ENCODE measurements around the gene MYG1.

MYG1 gene

DNA sequence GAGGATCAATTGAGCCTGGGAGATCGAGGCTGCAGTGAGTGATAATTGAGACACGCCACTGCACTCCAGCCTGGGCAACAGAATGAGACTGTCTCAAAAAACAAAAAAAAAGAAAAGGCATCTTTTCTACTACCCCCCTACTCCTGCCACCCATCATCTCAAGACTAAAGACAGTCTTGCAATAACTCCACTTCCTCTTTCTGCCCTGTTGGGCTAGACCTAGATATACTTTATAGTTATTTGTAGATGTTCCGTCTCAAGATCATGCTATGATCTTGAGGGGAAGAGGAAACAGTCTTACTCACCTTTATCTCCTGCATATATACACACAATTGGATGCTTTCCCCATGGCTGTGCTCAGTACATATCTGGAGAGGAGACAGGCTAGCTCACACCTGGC is 43.5 kb upstream of the MYG1 start:
- DNase-seq (ENCODE audit: low read depth), result no peak
- no peak for TF ChIP-seq CTCF (IDR thresholded peaks at IDR 0.05; ENCODE audit: control insufficient read depth, insufficient read depth, low read depth, low read length, missing control alignments)
- no peak overlapping the region for H3K4me3 ChIP-seq (ENCODE audit: control insufficient read depth, low read depth, low read length)

GRCh38 chr12:53258541-53259539 is 40.7 kb upstream of the MYG1 start:
- H3K4me3 ChIP-seq (ENCODE audit: control insufficient read depth, low read depth, low read length), result no peak overlapping the region
- no peak for DNase-seq (ENCODE audit: low read depth)
- TF ChIP-seq CTCF (IDR thresholded peaks at IDR 0.05; ENCODE audit: control insufficient read depth, insufficient read depth, low read depth, low read length, missing control alignments), result no peak

DNA sequence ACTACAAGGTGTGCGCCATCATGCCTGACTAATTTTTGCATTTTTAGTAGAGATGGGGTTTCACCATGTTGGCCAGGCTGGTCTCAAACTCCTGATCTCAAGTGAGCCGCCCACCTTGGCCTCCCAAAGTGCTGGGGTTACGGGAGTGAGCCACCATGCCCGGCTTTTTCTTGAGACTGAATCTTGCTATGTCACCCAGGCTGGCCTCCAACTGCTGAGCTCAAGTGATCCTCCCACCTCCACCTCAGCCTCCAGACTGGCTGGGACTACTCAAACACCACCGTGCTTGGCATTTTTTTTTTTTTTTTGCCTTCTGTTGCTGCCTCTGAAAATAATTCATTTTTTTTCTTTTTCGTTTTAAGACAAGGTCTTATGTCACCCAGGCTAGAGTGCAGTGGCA is 39.6 kb upstream of the MYG1 start:
- DNase-seq (ENCODE audit: low read depth), result no peak
- TF ChIP-seq CTCF (IDR thresholded peaks at IDR 0.05; ENCODE audit: control insufficient read depth, insufficient read depth, low read depth, low read length, missing control alignments), result no peak
- H3K4me3 ChIP-seq (ENCODE audit: control insufficient read depth, low read depth, low read length), result no peak overlapping the region

- DNase-seq (ENCODE audit: low read depth), result no peak
- TF ChIP-seq CTCF (IDR thresholded peaks at IDR 0.05; ENCODE audit: control insufficient read depth, insufficient read depth, low read depth, low read length, missing control alignments), result no peak
- no peak overlapping the region for H3K4me3 ChIP-seq (ENCODE audit: control insufficient read depth, low read depth, low read length)
Observed at GRCh38 chr12:53265783-53266182, 33.7 kb upstream of the MYG1 start.

DNA sequence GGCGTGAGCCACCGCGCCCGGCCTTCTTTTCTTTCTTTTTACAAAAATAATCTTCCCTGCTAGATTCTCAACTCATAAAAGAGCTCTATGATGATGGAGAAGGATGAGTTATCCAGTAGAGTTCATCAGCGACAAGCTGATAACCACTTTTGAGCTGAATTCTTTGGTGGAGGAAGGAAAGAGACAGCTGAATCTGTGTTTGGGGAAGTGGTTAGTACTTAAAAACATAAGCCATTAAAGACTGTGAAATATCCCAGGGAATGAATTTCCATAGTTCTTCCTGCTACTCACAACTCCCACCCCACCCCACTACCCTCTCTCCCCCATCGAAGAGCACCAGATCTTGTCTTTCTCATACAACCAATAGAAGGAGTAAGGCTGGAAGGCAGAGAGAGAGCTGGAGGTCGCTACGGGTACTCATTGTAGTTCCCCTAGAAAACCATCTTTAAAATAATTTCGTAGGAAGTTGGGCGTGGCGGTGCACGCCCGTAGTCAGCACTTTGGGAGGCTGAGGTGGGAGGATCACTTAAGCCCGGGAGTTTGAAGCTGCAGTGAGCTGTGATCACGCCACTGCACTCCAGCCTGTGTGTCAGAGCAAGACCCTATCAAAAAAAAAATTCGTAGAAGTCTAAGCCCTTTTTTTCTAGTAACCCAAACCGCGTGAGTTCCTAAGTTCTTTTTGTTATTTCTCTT is 32.0 kb upstream of the MYG1 start:
- peak overlapping the region; percentile 82 for H3K4me3 ChIP-seq (ENCODE audit: control insufficient read depth, low read depth, low read length)
- TF ChIP-seq CTCF (IDR thresholded peaks at IDR 0.05; ENCODE audit: control insufficient read depth, insufficient read depth, low read depth, low read length, missing control alignments), result no peak
- DNase-seq (ENCODE audit: low read depth), result no peak

DNA sequence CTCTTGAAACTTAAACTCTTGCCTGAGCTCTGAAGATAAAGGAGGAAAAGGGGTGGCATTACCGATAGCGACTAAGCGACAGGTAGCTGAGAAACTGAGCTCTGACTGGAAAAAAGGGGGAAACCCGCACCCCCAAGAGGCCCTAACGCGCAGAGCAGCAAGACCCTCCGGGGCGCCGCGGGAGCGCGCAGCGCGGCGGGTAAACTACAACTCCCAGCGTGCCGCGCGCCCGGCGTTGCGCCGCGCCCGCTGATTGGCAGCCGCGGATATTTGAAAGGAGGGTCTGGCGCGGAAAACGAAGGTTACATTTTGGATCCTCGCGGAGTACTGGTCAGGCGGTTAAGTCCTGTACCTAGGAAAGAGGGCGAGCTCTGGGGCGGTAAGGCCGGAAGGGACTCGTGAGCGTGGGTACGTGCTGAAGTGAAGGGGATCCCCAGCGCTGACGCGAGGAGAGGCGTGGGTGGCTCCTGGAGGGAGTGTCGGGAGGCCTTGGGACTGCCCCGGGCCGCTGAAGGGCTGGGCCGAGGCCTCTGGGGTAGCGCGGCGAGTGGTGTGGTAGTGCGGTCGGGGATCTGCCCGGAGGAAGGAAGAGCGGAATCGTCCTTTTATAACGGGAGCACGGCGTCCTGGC is 31.4 kb upstream of the MYG1 start, which contains the start of gene ESPL1:
TSS of gene ESPL1 (plus strand) at position 301 of the 631 bp plus-strand sequence. CDS start 468 bp downstream, outside the sequence.
- peak within 1 kb of the TSS; percentile 82 for H3K4me3 ChIP-seq (ENCODE audit: control insufficient read depth, low read depth, low read length)
- peak; percentile 40 for TF ChIP-seq CTCF (IDR thresholded peaks at IDR 0.05; ENCODE audit: control insufficient read depth, insufficient read depth, low read depth, low read length, missing control alignments)
- DNase-seq (ENCODE audit: low read depth), result no peak

All from AG09309 (cell line).